ENCODE data around the gene GPR6.
A peak's percentile ranks its signal among the peaks of the same experiment; 100 is the strongest.

Gene GPR6

DNA sequence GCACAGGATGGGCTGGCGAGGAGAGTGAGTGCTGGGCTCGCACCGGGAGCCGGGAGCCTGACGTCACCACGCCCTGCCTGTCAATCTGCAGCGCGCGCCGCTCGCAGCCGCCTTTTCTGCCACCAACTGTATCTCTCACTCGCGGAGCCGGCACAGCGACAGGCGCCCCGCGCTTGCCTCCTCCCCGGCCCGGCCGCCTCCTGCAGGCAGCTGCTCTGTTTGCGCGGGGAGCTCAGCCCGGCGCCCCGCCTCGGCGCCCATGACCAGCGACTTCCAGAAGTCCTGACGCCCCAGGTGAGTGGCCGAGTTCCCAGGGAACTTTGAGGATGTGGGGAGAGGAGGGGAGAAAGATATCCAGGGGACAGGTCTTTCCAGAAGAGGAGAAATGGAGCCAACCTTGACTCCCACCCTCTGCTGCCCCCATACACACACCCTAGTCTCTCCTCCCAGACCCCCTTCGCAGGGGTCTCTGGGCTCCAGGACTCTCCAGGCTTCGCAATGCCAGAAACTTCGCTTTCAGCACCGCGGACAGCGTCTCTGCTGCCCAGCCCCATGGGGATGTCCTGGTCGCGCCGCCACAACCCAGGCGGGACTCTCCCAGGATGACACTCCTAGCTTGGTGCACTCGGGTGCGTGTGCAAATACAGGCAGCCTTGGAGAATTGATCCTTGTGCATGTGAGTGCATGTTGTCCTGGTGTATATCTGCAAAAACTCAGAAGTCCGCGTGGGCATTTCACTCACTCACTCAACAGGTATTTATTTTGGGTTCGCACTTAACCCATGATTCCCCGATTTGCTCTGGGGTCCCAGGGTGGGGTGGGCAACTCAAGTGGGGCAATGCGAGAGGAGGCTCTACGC lies at the start of gene GPR6:
Gene GPR6, plus strand, starts transcription at position 138 of the 859 bp plus-strand sequence. CDS start 802 bp downstream, outside the sequence.
- DNase-seq: peak; percentile 61

DNA sequence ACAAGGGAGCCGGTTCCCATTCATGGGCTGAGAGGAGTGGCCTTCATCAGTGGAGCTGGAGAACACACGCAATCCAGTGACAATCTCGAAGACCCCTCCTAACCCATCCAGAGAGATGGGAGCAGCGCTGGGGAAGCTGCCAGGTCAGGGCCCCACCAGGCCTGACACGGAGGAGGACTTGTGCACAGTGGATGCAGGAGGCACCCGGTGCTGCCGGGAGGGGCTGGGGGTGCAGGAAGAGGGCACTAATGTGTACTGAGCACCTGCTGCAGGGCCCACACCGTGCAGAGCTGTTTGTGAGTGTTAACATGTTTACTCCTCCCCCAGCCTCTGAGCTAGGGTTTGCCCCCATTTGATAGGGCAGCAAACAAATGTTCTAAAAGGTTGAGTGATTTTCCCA lies 43.8 kb upstream of the GPR6 start:
- DNase-seq: no peak

GRCh38 chr6:109939654-109940053 lies 38.5 kb upstream of the GPR6 start:
- no peak for DNase-seq

DNA sequence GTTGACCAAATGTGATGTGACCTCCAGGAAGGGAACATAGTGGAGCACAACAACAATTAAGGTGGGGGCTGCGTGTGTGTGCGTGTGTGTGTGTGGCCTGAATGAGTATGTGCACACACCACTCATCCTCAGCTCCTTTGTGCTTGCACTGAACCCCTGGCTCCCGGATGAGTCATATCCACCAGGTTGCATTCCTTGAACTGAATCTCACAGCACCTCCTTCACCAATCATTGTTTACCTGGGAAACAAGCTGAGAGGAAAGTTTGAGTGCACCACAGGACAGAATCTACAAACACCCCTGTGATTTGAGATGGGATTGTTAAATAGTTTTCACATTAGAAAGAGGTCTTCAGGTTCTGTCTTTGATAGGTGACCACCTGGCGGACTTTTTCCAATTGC lies 33.7 kb upstream of the GPR6 start:
- no peak for DNase-seq

DNA sequence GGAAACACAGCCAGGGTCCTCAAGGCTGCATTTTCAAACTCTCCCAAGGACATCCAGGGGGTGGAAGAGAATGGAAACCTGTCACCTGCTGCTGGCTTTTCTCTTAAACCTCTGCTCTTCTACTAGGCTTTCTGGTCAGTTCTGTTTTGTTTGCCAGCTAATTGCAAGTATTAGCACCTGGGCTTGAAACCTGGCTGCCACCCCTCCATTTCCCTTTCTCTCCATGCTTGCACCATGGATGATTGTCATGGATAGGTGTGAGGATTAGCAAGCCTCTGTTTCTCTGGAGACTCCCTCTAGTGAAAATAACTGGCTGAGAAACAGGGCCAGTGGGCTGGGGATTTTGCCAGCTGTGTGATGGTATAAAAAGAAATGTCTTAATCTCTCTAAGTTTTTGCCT lies 33.0 kb upstream of the GPR6 start:
- DNase-seq: no peak

- no peak for DNase-seq
These were observed 31.1 kb upstream of the GPR6 start for GRCh38 chr6:109946979-109947378.

- DNase-seq: no peak
These were observed 28.6 kb upstream of the GPR6 start for GRCh38 chr6:109949281-109950065.

GRCh38 chr6:109955491-109955890 lies 22.6 kb upstream of the GPR6 start:
- DNase-seq: no peak

DNA sequence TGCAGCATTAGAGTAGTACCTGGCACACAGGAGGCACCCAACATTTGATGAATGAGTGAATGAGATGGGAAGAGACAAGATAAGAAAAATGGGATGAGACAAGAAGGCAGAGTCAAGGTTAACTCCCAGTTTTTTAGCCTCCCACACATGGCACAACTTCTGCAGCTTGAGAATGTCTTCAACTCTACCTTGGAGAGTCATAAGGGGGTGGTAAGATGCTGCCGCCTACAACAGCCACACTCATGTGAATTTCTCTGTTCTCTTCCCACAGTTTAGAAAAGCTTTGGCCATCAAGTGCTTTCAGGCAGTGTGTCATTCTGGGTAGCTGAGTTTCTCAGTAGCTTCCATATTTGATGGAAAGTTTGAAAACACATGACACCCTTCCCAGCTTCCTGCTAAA lies 19.5 kb upstream of the GPR6 start:
- DNase-seq: no peak

- DNase-seq: no peak
These were observed 16.5 kb upstream of the GPR6 start for GRCh38 chr6:109961611-109962041.

DNA sequence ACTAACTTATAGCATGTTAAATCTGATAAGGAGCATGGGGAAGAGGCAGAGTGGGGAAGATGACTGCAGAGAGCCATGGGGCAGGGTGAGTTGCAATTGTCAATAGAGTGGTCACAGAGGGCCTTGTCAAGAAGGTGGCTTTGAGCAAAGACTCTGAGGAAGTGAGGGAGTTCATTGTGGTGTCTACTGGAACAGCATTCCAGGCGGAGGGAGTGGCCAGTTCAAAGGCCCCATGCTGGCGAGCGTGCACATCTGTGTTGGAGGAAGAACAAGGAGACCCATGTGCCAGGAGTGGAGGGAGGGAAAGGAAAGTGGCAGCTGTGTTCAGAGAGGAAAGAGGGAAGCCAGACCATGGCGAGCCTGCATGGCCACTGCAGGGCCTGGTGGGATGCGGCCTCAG lies 15.8 kb upstream of the GPR6 start:
- no peak for DNase-seq

GRCh38 chr6:109963598-109964170 lies 14.4 kb upstream of the GPR6 start:
- no peak for DNase-seq

GRCh38 chr6:109964949-109965348 lies 13.2 kb upstream of the GPR6 start:
- DNase-seq: no peak

GRCh38 chr6:109966299-109966698 lies 11.8 kb upstream of the GPR6 start:
- no peak for DNase-seq

GRCh38 chr6:109977791-109978173 lies 329 bp upstream of the GPR6 start:
- no peak for DNase-seq

GRCh38 chr6:109979033-109979921 lies 1.2 kb downstream of the GPR6 start:
- DNase-seq: no peak

DNA sequence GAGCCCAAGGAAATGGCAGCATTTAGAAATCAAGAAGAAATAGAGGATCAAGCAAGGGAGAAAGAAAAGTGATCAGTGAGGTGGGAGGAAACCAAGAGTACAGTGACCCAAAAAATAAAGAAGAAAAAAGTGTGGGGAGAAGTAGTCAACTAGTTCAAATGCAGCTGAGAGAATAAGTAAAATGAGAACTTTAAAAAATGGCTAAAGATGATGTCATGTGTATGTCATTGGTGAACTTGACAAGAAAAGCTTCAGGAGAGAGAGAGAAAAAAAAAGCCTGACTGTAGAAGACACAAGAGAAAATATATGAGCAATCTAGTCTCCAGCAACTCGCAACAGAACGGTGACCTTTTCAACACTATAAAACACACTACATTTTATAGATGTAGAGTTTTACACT lies 6.3 kb downstream of the GPR6 start:
- no peak for DNase-seq

- no peak for DNase-seq
These were observed 9.1 kb downstream of the GPR6 start for GRCh38 chr6:109987196-109987595.

GRCh38 chr6:109991201-109992101 lies 13.3 kb downstream of the GPR6 start:
- no peak for DNase-seq

DNA sequence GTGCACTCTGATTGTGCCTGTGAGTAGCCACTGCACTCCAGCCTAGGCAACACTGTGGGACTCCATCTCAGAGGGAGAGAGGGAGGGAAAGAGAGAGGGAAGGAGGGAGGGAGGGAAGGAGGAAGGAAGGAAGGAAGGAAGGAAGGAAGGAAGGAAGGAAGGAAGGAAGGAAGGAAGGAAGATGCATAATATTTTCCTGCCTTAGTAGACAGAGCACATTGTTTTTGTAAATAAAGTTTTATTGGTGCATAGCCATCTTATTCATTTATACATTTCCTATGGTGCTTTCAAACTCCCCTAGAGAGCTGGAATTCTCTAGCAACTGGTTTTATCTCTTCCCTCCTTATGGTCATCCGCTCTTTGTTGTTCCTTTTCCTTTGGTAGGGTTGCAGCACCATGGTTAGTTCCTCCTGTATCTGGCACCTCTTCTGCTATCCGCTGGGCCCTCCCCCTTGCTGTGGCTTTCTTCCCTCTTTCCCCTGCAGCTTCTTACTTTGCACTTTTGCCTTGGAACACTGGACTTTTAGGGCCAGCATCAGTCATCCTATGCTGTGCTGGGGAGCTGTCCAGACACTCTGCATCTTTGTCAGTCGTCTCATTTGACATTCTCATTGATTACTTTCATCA lies 20.2 kb downstream of the GPR6 start:
- no peak for DNase-seq

- DNase-seq: no peak
These were observed 21.6 kb downstream of the GPR6 start for GRCh38 chr6:109999740-110000139.
